GM12873 (cell line): ENCODE data around the gene BCORL1.

Experiments
- CTCF ChIP-seq: IDR thresholded peaks from 2 replicates; pipeline ENCODE4 v1.5.1; 2012; ENCODE audit warnings: low read depth, mild to moderate bottlenecking, moderate library complexity, low read length, control low read depth; ENCODE audit not compliant: insufficient read depth; ENCODE audit errors: missing control alignments

BCORL1 gene

DNA sequence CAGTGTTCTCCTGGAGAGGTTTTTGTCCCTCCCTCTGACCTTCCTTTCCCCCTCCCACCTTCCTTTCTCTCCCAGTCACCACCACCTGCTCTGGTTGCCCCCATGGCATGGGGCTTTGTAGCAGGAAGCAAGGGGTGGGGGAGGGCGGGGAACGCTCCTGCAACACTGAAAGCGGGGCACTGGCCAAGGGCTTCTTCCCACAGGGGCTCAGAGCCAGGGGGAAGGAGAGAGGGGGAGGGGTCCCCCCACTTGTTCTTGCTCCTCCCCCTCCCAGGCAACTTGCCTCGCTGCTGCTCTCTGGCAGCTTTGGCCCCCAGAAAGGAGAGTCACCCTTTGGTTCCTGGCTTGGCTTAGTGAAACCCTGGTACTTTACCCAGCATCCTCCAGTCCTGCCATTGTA lies 48.4 kb downstream of the BCORL1 start:
- no peak for TF ChIP-seq CTCF

GRCh38 chrX:130032552-130032951 lies 50.1 kb downstream of the BCORL1 start:
- TF ChIP-seq CTCF: no peak

- TF ChIP-seq CTCF: no peak
Measured at GRCh38 chrX:130034178-130034577, 51.7 kb downstream of the BCORL1 start.

DNA sequence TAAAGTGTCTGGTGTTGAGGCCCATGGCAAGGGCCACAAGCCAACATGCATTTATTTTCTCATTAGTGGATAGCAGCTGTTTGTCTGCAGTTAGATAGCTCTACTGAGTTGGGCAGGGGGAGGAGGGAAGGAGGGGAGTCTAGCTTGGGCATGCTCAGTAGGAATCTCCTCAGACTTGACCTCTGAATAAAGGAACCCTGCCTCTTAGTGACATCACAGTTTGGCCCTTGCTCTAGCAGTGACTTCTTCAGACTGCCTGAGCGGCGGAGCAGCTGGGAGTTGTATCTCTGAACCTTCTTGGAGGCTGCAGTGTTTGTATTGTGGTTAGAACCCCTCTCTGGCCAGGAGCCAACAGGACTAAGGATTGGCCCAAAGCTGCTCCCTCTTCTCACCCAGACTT lies 57.4 kb downstream of the BCORL1 start:
- no peak for TF ChIP-seq CTCF

GRCh38 chrX:130047416-130047815 lies 65.0 kb downstream of the BCORL1 start:
- no peak for TF ChIP-seq CTCF

DNA sequence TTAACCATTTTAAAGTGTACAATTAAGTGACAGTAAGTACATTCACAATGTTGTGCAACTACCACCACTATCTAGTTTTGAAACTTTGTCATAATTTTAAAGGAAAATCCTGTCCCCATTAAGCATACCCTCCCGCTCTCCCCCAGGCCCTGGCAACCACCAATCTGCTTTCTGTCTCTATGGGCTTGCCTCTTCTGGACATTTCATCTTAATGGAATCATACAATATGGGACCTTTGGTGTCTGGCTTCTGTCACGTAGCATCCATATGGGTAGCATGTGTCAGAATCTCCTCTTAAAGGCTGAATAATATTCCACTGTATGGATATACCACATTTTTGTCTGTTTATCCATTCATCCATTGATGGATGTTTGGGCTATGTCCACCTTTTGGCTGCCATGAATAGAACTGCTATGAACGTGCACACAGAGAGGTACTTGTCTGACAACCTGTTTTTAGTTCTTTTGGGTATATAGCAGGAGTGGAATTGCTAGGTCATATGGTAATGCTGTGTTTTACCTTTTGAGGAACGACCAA lies 66.3 kb downstream of the BCORL1 start:
- no peak for TF ChIP-seq CTCF

DNA sequence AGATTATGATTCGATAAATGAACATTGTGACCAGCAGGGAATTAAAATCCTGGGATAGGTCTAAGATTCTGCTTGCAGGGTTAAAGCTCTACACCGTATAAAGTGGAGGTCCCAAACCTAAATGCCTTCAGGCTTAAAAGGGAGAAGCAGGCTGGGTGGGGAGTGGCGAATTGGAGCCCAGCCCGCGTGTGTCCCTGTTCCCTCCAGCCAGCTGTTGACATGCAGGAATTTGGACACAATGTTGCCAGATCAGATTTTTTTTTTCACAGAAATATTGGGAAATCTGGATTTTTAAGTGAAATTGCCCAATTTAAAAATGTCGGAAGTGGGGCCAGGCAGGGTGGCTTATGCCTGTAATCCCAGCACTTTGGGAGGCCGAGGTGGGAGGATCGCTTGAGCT lies 67.4 kb downstream of the BCORL1 start:
- no peak for TF ChIP-seq CTCF

DNA sequence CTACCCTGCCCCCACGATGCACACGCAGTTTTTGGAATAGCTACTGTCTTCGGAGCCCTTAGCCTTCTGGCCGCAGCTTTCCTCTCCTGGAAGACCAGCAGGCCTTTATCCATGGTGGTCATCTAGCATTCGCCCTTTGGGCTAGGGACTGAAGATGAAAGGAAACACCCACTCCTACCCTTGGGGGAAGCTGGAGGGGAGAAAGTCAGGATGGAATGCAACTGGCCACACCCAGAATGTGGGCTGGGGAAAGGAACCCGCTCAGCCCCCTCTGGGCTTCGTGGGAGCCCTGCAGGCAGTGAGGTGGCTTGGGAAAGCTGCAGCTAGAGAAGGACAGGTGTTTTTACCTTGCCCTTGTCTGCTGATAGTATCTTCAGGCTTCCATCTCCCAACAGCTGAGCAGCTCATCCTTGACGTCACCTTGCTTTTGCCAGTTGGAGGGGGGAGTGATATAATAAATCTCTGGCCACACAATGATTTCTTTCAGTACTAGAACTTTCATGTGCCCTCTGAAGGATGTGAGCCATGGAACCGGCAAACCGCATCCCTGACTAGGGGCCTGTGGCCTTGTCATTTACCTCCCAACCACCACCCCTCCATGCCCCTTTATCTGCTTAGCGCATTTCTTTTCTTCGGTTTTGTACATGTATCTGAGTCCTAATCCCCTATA lies 68.9 kb downstream of the BCORL1 start:
- no peak for TF ChIP-seq CTCF
